ENCODE results near the gene NAPEPLD.

DNA sequence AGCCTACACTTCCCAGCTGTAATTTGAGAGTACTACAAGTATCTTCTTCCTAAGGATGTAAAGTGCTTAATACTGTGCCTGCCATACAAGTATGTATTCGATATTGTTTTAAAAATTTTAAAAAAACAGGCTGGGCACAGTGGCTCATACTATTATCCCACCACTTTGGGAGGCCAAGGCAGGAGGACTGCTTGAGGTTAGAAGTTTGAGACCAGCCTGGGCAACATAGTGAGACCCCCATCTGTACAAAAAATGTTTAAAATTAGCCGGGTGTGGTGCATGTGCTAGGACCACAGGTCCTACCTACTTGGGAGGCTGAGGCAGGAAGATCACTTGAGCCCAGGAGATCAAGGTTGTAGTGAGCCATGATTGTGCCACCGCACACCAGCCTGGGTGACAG, 65.7 kb downstream of the NAPEPLD start:
- TF ChIP-seq POLR2A (IDR thresholded peaks at IDR 0.05), result no peak
- TF ChIP-seq, protein P1, sequence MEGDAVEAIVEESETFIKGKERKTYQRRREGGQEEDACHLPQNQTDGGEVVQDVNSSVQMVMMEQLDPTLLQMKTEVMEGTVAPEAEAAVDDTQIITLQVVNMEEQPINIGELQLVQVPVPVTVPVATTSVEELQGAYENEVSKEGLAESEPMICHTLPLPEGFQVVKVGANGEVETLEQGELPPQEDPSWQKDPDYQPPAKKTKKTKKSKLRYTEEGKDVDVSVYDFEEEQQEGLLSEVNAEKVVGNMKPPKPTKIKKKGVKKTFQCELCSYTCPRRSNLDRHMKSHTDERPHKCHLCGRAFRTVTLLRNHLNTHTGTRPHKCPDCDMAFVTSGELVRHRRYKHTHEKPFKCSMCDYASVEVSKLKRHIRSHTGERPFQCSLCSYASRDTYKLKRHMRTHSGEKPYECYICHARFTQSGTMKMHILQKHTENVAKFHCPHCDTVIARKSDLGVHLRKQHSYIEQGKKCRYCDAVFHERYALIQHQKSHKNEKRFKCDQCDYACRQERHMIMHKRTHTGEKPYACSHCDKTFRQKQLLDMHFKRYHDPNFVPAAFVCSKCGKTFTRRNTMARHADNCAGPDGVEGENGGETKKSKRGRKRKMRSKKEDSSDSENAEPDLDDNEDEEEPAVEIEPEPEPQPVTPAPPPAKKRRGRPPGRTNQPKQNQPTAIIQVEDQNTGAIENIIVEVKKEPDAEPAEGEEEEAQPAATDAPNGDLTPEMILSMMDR (IDR thresholded peaks at IDR 0.05), result no peak
- TF ChIP-seq EP300 (IDR thresholded peaks at IDR 0.05), result no peak
